Mucosa of descending colon (tissue), 3 donors: ENCODE results near the gene CAVIN1. TPM values are rescaled to one million over a fixed set of nuclear protein-coding genes. Genes with fewer than 3 reads are reported as not detected.

Source experiments
- ATAC-seq: fragments of 200-7000 bp; cut with Tn5 transposase; one replicate; pipeline ENCODE4 v1.9.1; 2020; ENCODE audit warnings: mild to moderate bottlenecking, moderate library complexity
- DNase-seq, 3 donors: peaks; one replicate each; pipeline ENCODE4 v3.0.0-alpha.2; 2020
- H3K36me3 ChIP-seq: fragments of 200-600 bp; one replicate; pipeline ENCODE4 v1.8.0; 2021; ENCODE audit warnings: low read depth, mild to moderate bottlenecking
- H3K4me1 ChIP-seq: fragments of 200-600 bp; one replicate; pipeline ENCODE4 v1.8.0; 2021; ENCODE audit warnings: low read depth, mild to moderate bottlenecking
- H3K4me3 ChIP-seq: fragments of 200-600 bp; one replicate; pipeline ENCODE4 v1.8.0; 2021; ENCODE audit warnings: mild to moderate bottlenecking
- H3K9me3 ChIP-seq: fragments of 200-600 bp; one replicate; pipeline ENCODE4 v1.8.0; 2021; ENCODE audit warnings: mild to moderate bottlenecking
- CTCF ChIP-seq: fragments of 200-600 bp; IDR thresholded peaks from one replicate; pipeline ENCODE4 v1.8.0; 2022; ENCODE audit warnings: antibody characterized with exemption, mild to moderate bottlenecking
- intact Hi-C, 2 donors: fragments of 100-400 bp; cut with DNase I in 1 of 2; cut with micrococcal nuclease in 1 of 2; formaldehyde crosslinking; loops; one replicate each; pipeline versions ENCODE4 v1.11.0 to v1.11.1; 2022; cut with DNase I, micrococcal nuclease
- total RNA-seq, 3 donors: library from RNA; stranded (reverse); fragmentation: NEBNext Ultra II Directional in 2 of 3; extraction: Animal tissue kit (Norgen Biotek cat#: 25700) in 2 of 3; gene quantifications; one replicate each; pipeline versions ENCODE4 v1.2.1 to v1.2.4, GENCODE V29; 2021 to 2023
- donor health status: DM: no; HTN: no; CAD: no; lungs with moderate emphysema.
- donor health status: DM: no; HTN: no; CAD: no.
- donor health status: DM: no; HTN: yes; CAD: no.

CAVIN1 gene
- total RNA-seq, 3 donors from 2014 or later: 19.3 to 246 (median 52.4) TPM

- peaks cover 7% of the 10 kb centered on the region for H3K4me1 ChIP-seq
- no peaks in the 10 kb centered on the region for H3K36me3 ChIP-seq
- H3K4me3 ChIP-seq: no peak overlapping the region
- intact Hi-C loops: no loop called here
- no peak for TF ChIP-seq CTCF
- ATAC-seq: peak; percentile 69
- H3K9me3 ChIP-seq: no peaks in the 10 kb centered on the region
- no peak for DNase-seq
Observed at GRCh38 chr17:42436391-42436790, 13.3 kb upstream of the CAVIN1 start.

GRCh38 chr17:42431758-42432161, 8.7 kb upstream of the CAVIN1 start:
- peaks cover 4% of the 10 kb centered on the region for H3K4me1 ChIP-seq
- peak; percentile 45 for ATAC-seq
- no peak for DNase-seq
- no peak for TF ChIP-seq CTCF
- intact Hi-C loops: no loop called here
- H3K4me3 ChIP-seq: no peak overlapping the region
- no peaks in the 10 kb centered on the region for H3K36me3 ChIP-seq
- no peaks in the 10 kb centered on the region for H3K9me3 ChIP-seq

GRCh38 chr17:42429726-42430447, 6.8 kb upstream of the CAVIN1 start:
- no peak for TF ChIP-seq CTCF
- intact Hi-C loops: loop anchor here in 1 of 2 donors (10.0 kb wide), 1 partner anchor 85 kb away; no protein-coding TSS in a partner anchor
- no peak for DNase-seq
- Histone ChIP-seq H3K4me1 (peaks cover 4% of the 10 kb centered on the region), H3K9me3 (no peaks in the 10 kb centered on the region), H3K4me3 (no peak overlapping the region), H3K36me3 (no peaks in the 10 kb centered on the region)
- ATAC-seq: no peak

GRCh38 chr17:42428141-42428944, 5.3 kb upstream of the CAVIN1 start:
- Histone ChIP-seq H3K4me1 (peaks cover 5% of the 10 kb centered on the region), H3K4me3 (no peak overlapping the region), H3K9me3 (no peaks in the 10 kb centered on the region), H3K36me3 (no peaks in the 10 kb centered on the region)
- peak; percentile 43 for TF ChIP-seq CTCF
- peak in 2 of 3 donors; percentile 14 to 85 for DNase-seq
- peak; percentile 86 for ATAC-seq
- intact Hi-C loops: loop anchor here in 1 of 2 donors (10.0 kb wide), 1 partner anchor 86 kb away; no protein-coding TSS in a partner anchor

GRCh38 chr17:42424991-42425610, 2.0 kb upstream of the CAVIN1 start:
- no peak overlapping the region for H3K4me3 ChIP-seq
- peaks cover 19% of the 10 kb centered on the region for H3K4me1 ChIP-seq
- no peaks in the 10 kb centered on the region for H3K9me3 ChIP-seq
- no peak for ATAC-seq
- H3K36me3 ChIP-seq: no peaks in the 10 kb centered on the region
- intact Hi-C loops: loop anchor here in 1 of 2 donors (10.0 kb wide), 1 partner anchor 90 kb away; no protein-coding TSS in a partner anchor
- no peak for DNase-seq
- TF ChIP-seq CTCF: no peak
